ENCODE measurements around the gene LCE2C.

The LCE2C gene

GRCh38 chr1:152707860-152708259 lies 32.8 kb downstream of the LCE2C start, which contains the start of gene LCE4A:
TSS of gene LCE4A (plus strand) at chr1:152708160. CDS start at chr1:152709076, 916 bp downstream.
- no peak for DNase-seq (ENCODE audit: low read depth in 2 of 2)
- TF ChIP-seq, protein P1, sequence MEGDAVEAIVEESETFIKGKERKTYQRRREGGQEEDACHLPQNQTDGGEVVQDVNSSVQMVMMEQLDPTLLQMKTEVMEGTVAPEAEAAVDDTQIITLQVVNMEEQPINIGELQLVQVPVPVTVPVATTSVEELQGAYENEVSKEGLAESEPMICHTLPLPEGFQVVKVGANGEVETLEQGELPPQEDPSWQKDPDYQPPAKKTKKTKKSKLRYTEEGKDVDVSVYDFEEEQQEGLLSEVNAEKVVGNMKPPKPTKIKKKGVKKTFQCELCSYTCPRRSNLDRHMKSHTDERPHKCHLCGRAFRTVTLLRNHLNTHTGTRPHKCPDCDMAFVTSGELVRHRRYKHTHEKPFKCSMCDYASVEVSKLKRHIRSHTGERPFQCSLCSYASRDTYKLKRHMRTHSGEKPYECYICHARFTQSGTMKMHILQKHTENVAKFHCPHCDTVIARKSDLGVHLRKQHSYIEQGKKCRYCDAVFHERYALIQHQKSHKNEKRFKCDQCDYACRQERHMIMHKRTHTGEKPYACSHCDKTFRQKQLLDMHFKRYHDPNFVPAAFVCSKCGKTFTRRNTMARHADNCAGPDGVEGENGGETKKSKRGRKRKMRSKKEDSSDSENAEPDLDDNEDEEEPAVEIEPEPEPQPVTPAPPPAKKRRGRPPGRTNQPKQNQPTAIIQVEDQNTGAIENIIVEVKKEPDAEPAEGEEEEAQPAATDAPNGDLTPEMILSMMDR (IDR thresholded peaks at IDR 0.05; ENCODE audit: low read depth, low read length): no peak
- H3K4me3 ChIP-seq (replicated peaks in 1 of 2; ENCODE audit: low read depth in 2 of 2, low read length in 2 of 2): no peak within 1 kb of the TSS

GRCh38 chr1:152718238-152718637 lies 43.2 kb downstream of the LCE2C start:
- H3K4me3 ChIP-seq (replicated peaks in 1 of 2; ENCODE audit: low read depth in 2 of 2, low read length in 2 of 2): no peak overlapping the region
- no peak for DNase-seq (ENCODE audit: low read depth in 2 of 2)
- TF ChIP-seq, protein P1 (IDR thresholded peaks at IDR 0.05; ENCODE audit: low read depth, low read length): no peak

GRCh38 chr1:152725261-152725660 lies 50.2 kb downstream of the LCE2C start:
- TF ChIP-seq, protein P1 (IDR thresholded peaks at IDR 0.05; ENCODE audit: low read depth, low read length): no peak
- no peak overlapping the region for H3K4me3 ChIP-seq (replicated peaks in 1 of 2; ENCODE audit: low read depth in 2 of 2, low read length in 2 of 2)
- DNase-seq (ENCODE audit: low read depth in 2 of 2): no peak

Data from cardiac fibroblast (primary cell).